Ishikawa (cell line): ENCODE results near the gene CCDC15.

Experiments used
- CEBPB ChIP-seq: IDR thresholded peaks from 2 replicates; pipeline ENCODE4 v1.6.1; 2012
- CREB1 ChIP-seq: IDR thresholded peaks from 2 replicates; pipeline ENCODE4 v1.6.1; 2012; ENCODE audit warnings: low read depth
- EGR1 ChIP-seq: IDR thresholded peaks from 2 replicates; pipeline ENCODE4 v1.6.1; 2012
- EP300 ChIP-seq: IDR thresholded peaks from 2 replicates; pipeline ENCODE4 v1.6.1; 2012; ENCODE audit warnings: borderline replicate concordance
- FOXM1 ChIP-seq: IDR thresholded peaks from 2 replicates; pipeline ENCODE4 v1.6.1; 2012; ENCODE audit warnings: low read depth, borderline replicate concordance
- NFIC ChIP-seq: IDR thresholded peaks from 2 replicates; pipeline ENCODE4 v1.6.1; 2012
- RAD21 ChIP-seq: IDR thresholded peaks from 2 replicates; pipeline ENCODE4 v1.6.1; 2012; ENCODE audit warnings: low read depth
- TAF1 ChIP-seq: IDR thresholded peaks from 2 replicates; pipeline ENCODE4 v1.6.1; 2012; ENCODE audit warnings: low read depth, mild to moderate bottlenecking
- TCF12 ChIP-seq: IDR thresholded peaks from 2 replicates; pipeline ENCODE4 v1.6.1; 2012; ENCODE audit warnings: low read depth
- TEAD4 ChIP-seq: IDR thresholded peaks from 2 replicates; pipeline ENCODE4 v1.6.1; 2012
- USF1 ChIP-seq: IDR thresholded peaks from 2 replicates; pipeline ENCODE4 v1.6.1; 2012
- YY1 ChIP-seq: IDR thresholded peaks from 2 replicates; pipeline ENCODE4 v1.6.1; 2012; ENCODE audit warnings: low read depth
- ZBTB7A ChIP-seq: IDR thresholded peaks from 2 replicates; pipeline ENCODE4 v1.6.1; 2012; ENCODE audit warnings: low read depth
- TF ChIP-seq, protein P1 (sequence below): IDR thresholded peaks from 2 replicates; pipeline ENCODE4 v1.6.1; 2012
- TF ChIP-seq, protein P2 (sequence below): IDR thresholded peaks from 2 replicates; pipeline ENCODE4 v1.6.1; 2012; ENCODE audit warnings: low read depth, mild to moderate bottlenecking

Gene CCDC15

GRCh38 chr11:124943254-124943616 lies 10.8 kb upstream of the CCDC15 start:
- no peak for TF ChIP-seq RAD21
- TF ChIP-seq ZBTB7A, result no peak
- TF ChIP-seq YY1, result no peak
- no peak for TF ChIP-seq TCF12
- TF ChIP-seq TAF1, result no peak
- TF ChIP-seq EP300, result no peak

- TF ChIP-seq NFIC, result no peak
- no peak for TF ChIP-seq TAF1
- TF ChIP-seq EP300, result no peak
- TF ChIP-seq RAD21, result no peak
- TF ChIP-seq CEBPB, result no peak
- TF ChIP-seq, protein P1, sequence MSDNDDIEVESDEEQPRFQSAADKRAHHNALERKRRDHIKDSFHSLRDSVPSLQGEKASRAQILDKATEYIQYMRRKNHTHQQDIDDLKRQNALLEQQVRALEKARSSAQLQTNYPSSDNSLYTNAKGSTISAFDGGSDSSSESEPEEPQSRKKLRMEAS, result no peak
- TF ChIP-seq EGR1, result no peak
- TF ChIP-seq, protein P2, sequence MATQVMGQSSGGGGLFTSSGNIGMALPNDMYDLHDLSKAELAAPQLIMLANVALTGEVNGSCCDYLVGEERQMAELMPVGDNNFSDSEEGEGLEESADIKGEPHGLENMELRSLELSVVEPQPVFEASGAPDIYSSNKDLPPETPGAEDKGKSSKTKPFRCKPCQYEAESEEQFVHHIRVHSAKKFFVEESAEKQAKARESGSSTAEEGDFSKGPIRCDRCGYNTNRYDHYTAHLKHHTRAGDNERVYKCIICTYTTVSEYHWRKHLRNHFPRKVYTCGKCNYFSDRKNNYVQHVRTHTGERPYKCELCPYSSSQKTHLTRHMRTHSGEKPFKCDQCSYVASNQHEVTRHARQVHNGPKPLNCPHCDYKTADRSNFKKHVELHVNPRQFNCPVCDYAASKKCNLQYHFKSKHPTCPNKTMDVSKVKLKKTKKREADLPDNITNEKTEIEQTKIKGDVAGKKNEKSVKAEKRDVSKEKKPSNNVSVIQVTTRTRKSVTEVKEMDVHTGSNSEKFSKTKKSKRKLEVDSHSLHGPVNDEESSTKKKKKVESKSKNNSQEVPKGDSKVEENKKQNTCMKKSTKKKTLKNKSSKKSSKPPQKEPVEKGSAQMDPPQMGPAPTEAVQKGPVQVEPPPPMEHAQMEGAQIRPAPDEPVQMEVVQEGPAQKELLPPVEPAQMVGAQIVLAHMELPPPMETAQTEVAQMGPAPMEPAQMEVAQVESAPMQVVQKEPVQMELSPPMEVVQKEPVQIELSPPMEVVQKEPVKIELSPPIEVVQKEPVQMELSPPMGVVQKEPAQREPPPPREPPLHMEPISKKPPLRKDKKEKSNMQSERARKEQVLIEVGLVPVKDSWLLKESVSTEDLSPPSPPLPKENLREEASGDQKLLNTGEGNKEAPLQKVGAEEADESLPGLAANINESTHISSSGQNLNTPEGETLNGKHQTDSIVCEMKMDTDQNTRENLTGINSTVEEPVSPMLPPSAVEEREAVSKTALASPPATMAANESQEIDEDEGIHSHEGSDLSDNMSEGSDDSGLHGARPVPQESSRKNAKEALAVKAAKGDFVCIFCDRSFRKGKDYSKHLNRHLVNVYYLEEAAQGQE, result no peak
- no peak for TF ChIP-seq FOXM1
- no peak for TF ChIP-seq TEAD4
- TF ChIP-seq YY1, result no peak
- no peak for TF ChIP-seq ZBTB7A
These were observed 10.3 kb upstream of the CCDC15 start for GRCh38 chr11:124943741-124944140.

GRCh38 chr11:124944565-124944964 lies 9.4 kb upstream of the CCDC15 start:
- TF ChIP-seq, protein P2, result no peak
- TF ChIP-seq YY1 (no peak), EP300 (no peak), TEAD4 (no peak), TCF12 (no peak), USF1 (no peak), EGR1 (no peak)
- TF ChIP-seq, protein P1, result no peak

- TF ChIP-seq RAD21 (no peak), FOXM1 (no peak), TEAD4 (no peak), TAF1 (no peak), TCF12 (no peak), EGR1 (no peak), YY1 (no peak), USF1 (no peak), CEBPB (no peak), CREB1 (no peak), EP300 (no peak), ZBTB7A (no peak), NFIC (no peak)
- TF ChIP-seq, protein P1, result no peak
- TF ChIP-seq, protein P2, result no peak
These were observed 8.2 kb upstream of the CCDC15 start for GRCh38 chr11:124945826-124946225.

- TF ChIP-seq TCF12 (no peak), EGR1 (no peak)
These were observed 7.3 kb upstream of the CCDC15 start for GRCh38 chr11:124946735-124947141.
